Measurements from ENCODE around the gene OTOP2.
"Not testable (repeated sequence)": the region's sequence is repeated elsewhere in the genome, so short reads cannot be mapped to it uniquely, and the experiment has no call there.

- TF ChIP-seq POLR2AphosphoS5 (IDR thresholded peaks at IDR 0.05; ENCODE audit: borderline replicate concordance, low read depth, low read length); EZH2 (IDR thresholded peaks at IDR 0.05): not testable (repeated sequence)
Measured at GRCh38 chr17:74909097-74909496, 15.0 kb upstream of the OTOP2 start.
